Measurements from ENCODE around the gene OPRM1. TPM values are rescaled to one million over a fixed set of nuclear protein-coding genes. Genes with fewer than 3 reads are reported as not detected.

OPRM1 gene
- total RNA-seq, 1 experiment from 2014 or later, result not detected

GRCh38 chr6:154112181-154112809, 73.3 kb downstream of the OPRM1 start:
- DNase-seq (ENCODE audit: unreplicated experiment), result peak; percentile 85
- peaks cover 23% of the 10 kb centered on the region for H3K4me1 Mint-ChIP-seq (ENCODE audit: insufficient read depth, unreplicated experiment)
- intact Hi-C loops (cut with micrococcal nuclease), result no loop called here
- H3K4me3 Mint-ChIP-seq (ENCODE audit: unreplicated experiment), result peak overlapping the region; percentile 47
- TF ChIP-seq CTCF (IDR thresholded peaks at IDR 0.05; ENCODE audit: unreplicated experiment), result no peak
- no peaks in the 10 kb centered on the region for H3K9me3 Mint-ChIP-seq (ENCODE audit: unreplicated experiment)
- ChIA-PET POLR2A (interaction anchor here (0.6 to 1.7 kb wide), 6 partner anchors 8 to 398 kb away, joined by 3 to 7 read pairs (median 4); partner anchors contain the start of gene CNKSR3), CTCF (interaction anchor here (0.6 to 1.3 kb wide), 2 partner anchors 16 to 22 kb away, joined by 3 read pairs; no protein-coding TSS in a partner anchor)
- BruUV-seq (replicated peaks), result no TSS peak
- H3K27ac Mint-ChIP-seq (ENCODE audit: low read depth, unreplicated experiment), result peak overlapping the region; percentile 81
- H3K27me3 Mint-ChIP-seq (ENCODE audit: insufficient read depth, unreplicated experiment), result no peaks in the 10 kb centered on the region
- no peaks in the 10 kb centered on the region for H3K36me3 Mint-ChIP-seq (ENCODE audit: insufficient read depth, unreplicated experiment)

- H3K4me3 Mint-ChIP-seq (ENCODE audit: unreplicated experiment), result no peak overlapping the region
- no peak for DNase-seq (ENCODE audit: unreplicated experiment)
- H3K9me3 Mint-ChIP-seq (ENCODE audit: unreplicated experiment), result no peaks in the 10 kb centered on the region
- intact Hi-C loops (cut with micrococcal nuclease), result no loop called here
- BruUV-seq (replicated peaks), result no TSS peak
- no peak for TF ChIP-seq CTCF (IDR thresholded peaks at IDR 0.05; ENCODE audit: unreplicated experiment)
- peaks cover 23% of the 10 kb centered on the region for H3K4me1 Mint-ChIP-seq (ENCODE audit: insufficient read depth, unreplicated experiment)
- H3K27me3 Mint-ChIP-seq (ENCODE audit: insufficient read depth, unreplicated experiment), result no peaks in the 10 kb centered on the region
- H3K36me3 Mint-ChIP-seq (ENCODE audit: insufficient read depth, unreplicated experiment), result no peaks in the 10 kb centered on the region
- ChIA-PET POLR2A (interaction anchor here (0.6 kb wide), 2 partner anchors 264 to 272 kb away, joined by 3 to 4 read pairs; no protein-coding TSS in a partner anchor), CTCF (interaction anchor here (0.8 to 1.3 kb wide), 2 partner anchors 15 to 41 kb away, joined by 3 read pairs; no protein-coding TSS in a partner anchor)
- no peak overlapping the region for H3K27ac Mint-ChIP-seq (ENCODE audit: low read depth, unreplicated experiment)
These were observed 74.4 kb downstream of the OPRM1 start for GRCh38 chr6:154113392-154113791.

GRCh38 chr6:154117485-154117884, 78.4 kb downstream of the OPRM1 start:
- intact Hi-C loops (cut with micrococcal nuclease), result no loop called here
- POLR2A ChIA-PET, result interaction anchor here (0.5 kb wide), 1 partner anchor 630 kb away, joined by 3 read pairs; no protein-coding TSS in a partner anchor
- peaks cover 19% of the 10 kb centered on the region for H3K4me1 Mint-ChIP-seq (ENCODE audit: insufficient read depth, unreplicated experiment)
- H3K4me3 Mint-ChIP-seq (ENCODE audit: unreplicated experiment), result no peak overlapping the region
- DNase-seq (ENCODE audit: unreplicated experiment), result no peak
- no peak overlapping the region for H3K27ac Mint-ChIP-seq (ENCODE audit: low read depth, unreplicated experiment)
- no TSS peak for BruUV-seq (replicated peaks)
- CTCF ChIA-PET, result no interaction called here
- H3K36me3 Mint-ChIP-seq (ENCODE audit: insufficient read depth, unreplicated experiment), result no peaks in the 10 kb centered on the region
- H3K27me3 Mint-ChIP-seq (ENCODE audit: insufficient read depth, unreplicated experiment), result no peaks in the 10 kb centered on the region
- no peaks in the 10 kb centered on the region for H3K9me3 Mint-ChIP-seq (ENCODE audit: unreplicated experiment)
- TF ChIP-seq CTCF (IDR thresholded peaks at IDR 0.05; ENCODE audit: unreplicated experiment), result no peak

GRCh38 chr6:154122195-154122925, 83.3 kb downstream of the OPRM1 start:
- H3K4me3 Mint-ChIP-seq (ENCODE audit: unreplicated experiment), result no peak overlapping the region
- H3K27me3 Mint-ChIP-seq (ENCODE audit: insufficient read depth, unreplicated experiment), result no peaks in the 10 kb centered on the region
- no peaks in the 10 kb centered on the region for H3K9me3 Mint-ChIP-seq (ENCODE audit: unreplicated experiment)
- peaks cover 5% of the 10 kb centered on the region for H3K4me1 Mint-ChIP-seq (ENCODE audit: insufficient read depth, unreplicated experiment)
- DNase-seq (ENCODE audit: unreplicated experiment), result no peak
- CTCF ChIA-PET, result interaction anchor here (0.8 kb wide), 1 partner anchor 247 kb away, joined by 3 read pairs; no protein-coding TSS in a partner anchor
- TF ChIP-seq CTCF (IDR thresholded peaks at IDR 0.05; ENCODE audit: unreplicated experiment), result no peak
- no peaks in the 10 kb centered on the region for H3K36me3 Mint-ChIP-seq (ENCODE audit: insufficient read depth, unreplicated experiment)
- BruUV-seq (replicated peaks), result no TSS peak
- POLR2A ChIA-PET, result interaction anchor here (0.6 to 0.9 kb wide), 2 partner anchors 11 to 16 kb away, joined by 3 read pairs; no protein-coding TSS in a partner anchor
- no peak overlapping the region for H3K27ac Mint-ChIP-seq (ENCODE audit: low read depth, unreplicated experiment)
- intact Hi-C loops (cut with micrococcal nuclease), result no loop called here
